DND-41 (cell line): Measurements from ENCODE around the gene HIGD1A.
"Not testable (repeated sequence)": the region's sequence is repeated elsewhere in the genome, so short reads cannot be mapped to it uniquely, and the experiment has no call there.

Source experiments
- CTCF ChIP-seq: IDR thresholded peaks from 2 replicates; pipeline ENCODE4 v1.5.1; 2012; ENCODE audit warnings: borderline replicate concordance, low read length, moderate library complexity, mild to moderate bottlenecking; ENCODE audit not compliant: poor library complexity, severe bottlenecking; ENCODE audit errors: extremely low read depth
- EZH2 ChIP-seq: IDR thresholded peaks from 3 replicates; pipeline ENCODE4 v1.6.1; 2012; ENCODE audit warnings: borderline replicate concordance, low read depth, mild to moderate bottlenecking, moderate library complexity, low read length, inconsistent platforms; ENCODE audit not compliant: severe bottlenecking

- TF ChIP-seq CTCF, EZH2: not testable (repeated sequence)
These were observed 7.0 kb upstream of the HIGD1A start for GRCh38 chr3:42811118-42811883.
